ENCODE measurements around the gene BST1.

Gene BST1

GRCh38 chr4:15659768-15660570 lies 42.9 kb upstream of the BST1 start:
- Histone ChIP-seq H3K4me1 (ENCODE audit: control insufficient read depth, insufficient read depth, low read length) (peaks cover 9% of the 10 kb centered on the region), H3K9me3 (ENCODE audit: control insufficient read depth, insufficient read depth, low read length) (no peaks in the 10 kb centered on the region), H3K27ac (ENCODE audit: low read depth, low read length) (no peak overlapping the region), H3K27me3 (ENCODE audit: control insufficient read depth, insufficient read depth, low read length) (no peaks in the 10 kb centered on the region), H3K9ac (ENCODE audit: low read depth, low read length) (no peak overlapping the region), H3K4me3 (ENCODE audit: low read depth, low read length) (no peak overlapping the region), H3K36me3 (ENCODE audit: control insufficient read depth, insufficient read depth, low read length) (0 out of 2 replicates have a peak, but pooled peaks cover 3% of the 10 kb centered on the region)

GRCh38 chr4:15665753-15666365 lies 37.0 kb upstream of the BST1 start:
- H3K27me3 ChIP-seq (ENCODE audit: control insufficient read depth, insufficient read depth, low read length), result no peaks in the 10 kb centered on the region
- peaks cover 24% of the 10 kb centered on the region for H3K36me3 ChIP-seq (ENCODE audit: control insufficient read depth, insufficient read depth, low read length)
- H3K27ac ChIP-seq (ENCODE audit: low read depth, low read length), result no peak overlapping the region
- H3K4me3 ChIP-seq (ENCODE audit: low read depth, low read length), result no peak overlapping the region
- H3K9me3 ChIP-seq (ENCODE audit: control insufficient read depth, insufficient read depth, low read length), result no peaks in the 10 kb centered on the region
- no peaks in the 10 kb centered on the region for H3K4me1 ChIP-seq (ENCODE audit: control insufficient read depth, insufficient read depth, low read length)
- no peak overlapping the region for H3K9ac ChIP-seq (ENCODE audit: low read depth, low read length)

- no peak overlapping the region for H3K27ac ChIP-seq (ENCODE audit: low read depth, low read length)
- H3K36me3 ChIP-seq (ENCODE audit: control insufficient read depth, insufficient read depth, low read length), result peaks cover 28% of the 10 kb centered on the region
- H3K4me1 ChIP-seq (ENCODE audit: control insufficient read depth, insufficient read depth, low read length), result no peaks in the 10 kb centered on the region
- no peak overlapping the region for H3K4me3 ChIP-seq (ENCODE audit: low read depth, low read length)
- no peaks in the 10 kb centered on the region for H3K9me3 ChIP-seq (ENCODE audit: control insufficient read depth, insufficient read depth, low read length)
- H3K9ac ChIP-seq (ENCODE audit: low read depth, low read length), result no peak overlapping the region
- no peaks in the 10 kb centered on the region for H3K27me3 ChIP-seq (ENCODE audit: control insufficient read depth, insufficient read depth, low read length)
Observed at GRCh38 chr4:15667006-15667405, 35.9 kb upstream of the BST1 start.

GRCh38 chr4:15668566-15669435 lies 34.1 kb upstream of the BST1 start:
- no peaks in the 10 kb centered on the region for H3K9me3 ChIP-seq (ENCODE audit: control insufficient read depth, insufficient read depth, low read length)
- H3K27me3 ChIP-seq (ENCODE audit: control insufficient read depth, insufficient read depth, low read length), result no peaks in the 10 kb centered on the region
- peaks cover 36% of the 10 kb centered on the region for H3K36me3 ChIP-seq (ENCODE audit: control insufficient read depth, insufficient read depth, low read length)
- H3K27ac ChIP-seq (ENCODE audit: low read depth, low read length), result no peak overlapping the region
- H3K4me3 ChIP-seq (ENCODE audit: low read depth, low read length), result no peak overlapping the region
- H3K9ac ChIP-seq (ENCODE audit: low read depth, low read length), result no peak overlapping the region
- H3K4me1 ChIP-seq (ENCODE audit: control insufficient read depth, insufficient read depth, low read length), result no peaks in the 10 kb centered on the region

GRCh38 chr4:15670576-15670975 lies 32.3 kb upstream of the BST1 start:
- Histone ChIP-seq H3K9me3 (ENCODE audit: control insufficient read depth, insufficient read depth, low read length) (no peaks in the 10 kb centered on the region), H3K27ac (ENCODE audit: low read depth, low read length) (no peak overlapping the region), H3K9ac (ENCODE audit: low read depth, low read length) (no peak overlapping the region), H3K36me3 (ENCODE audit: control insufficient read depth, insufficient read depth, low read length) (peaks cover 36% of the 10 kb centered on the region), H3K4me1 (ENCODE audit: control insufficient read depth, insufficient read depth, low read length) (no peaks in the 10 kb centered on the region), H3K4me3 (ENCODE audit: low read depth, low read length) (no peak overlapping the region), H3K27me3 (ENCODE audit: control insufficient read depth, insufficient read depth, low read length) (no peaks in the 10 kb centered on the region)

GRCh38 chr4:15672101-15672500 lies 30.8 kb upstream of the BST1 start:
- no peak overlapping the region for H3K9ac ChIP-seq (ENCODE audit: low read depth, low read length)
- H3K27me3 ChIP-seq (ENCODE audit: control insufficient read depth, insufficient read depth, low read length), result no peaks in the 10 kb centered on the region
- H3K27ac ChIP-seq (ENCODE audit: low read depth, low read length), result no peak overlapping the region
- H3K36me3 ChIP-seq (ENCODE audit: control insufficient read depth, insufficient read depth, low read length), result peaks cover 25% of the 10 kb centered on the region
- no peak overlapping the region for H3K4me3 ChIP-seq (ENCODE audit: low read depth, low read length)
- no peaks in the 10 kb centered on the region for H3K9me3 ChIP-seq (ENCODE audit: control insufficient read depth, insufficient read depth, low read length)
- peaks cover 1% of the 10 kb centered on the region for H3K4me1 ChIP-seq (ENCODE audit: control insufficient read depth, insufficient read depth, low read length)

GRCh38 chr4:15673337-15673736 lies 29.5 kb upstream of the BST1 start:
- H3K4me1 ChIP-seq (ENCODE audit: control insufficient read depth, insufficient read depth, low read length), result peaks cover 12% of the 10 kb centered on the region

GRCh38 chr4:15674046-15674445 lies 28.8 kb upstream of the BST1 start:
- Histone ChIP-seq H3K27ac (ENCODE audit: low read depth, low read length) (no peak overlapping the region), H3K4me3 (ENCODE audit: low read depth, low read length) (no peak overlapping the region), H3K9ac (ENCODE audit: low read depth, low read length) (no peak overlapping the region), H3K36me3 (ENCODE audit: control insufficient read depth, insufficient read depth, low read length) (peaks cover 22% of the 10 kb centered on the region; the same call in 1 of the 2 replicates), H3K9me3 (ENCODE audit: control insufficient read depth, insufficient read depth, low read length) (no peaks in the 10 kb centered on the region), H3K4me1 (ENCODE audit: control insufficient read depth, insufficient read depth, low read length) (peaks cover 14% of the 10 kb centered on the region), H3K27me3 (ENCODE audit: control insufficient read depth, insufficient read depth, low read length) (no peaks in the 10 kb centered on the region)

More at GRCh38 chr4:15673337-15673736, 29.5 kb upstream of the BST1 start:
- Histone ChIP-seq H3K27ac (ENCODE audit: low read depth, low read length) (no peak overlapping the region), H3K36me3 (ENCODE audit: control insufficient read depth, insufficient read depth, low read length) (peaks cover 22% of the 10 kb centered on the region; the same call in 1 of the 2 replicates), H3K9ac (ENCODE audit: low read depth, low read length) (no peak overlapping the region), H3K9me3 (ENCODE audit: control insufficient read depth, insufficient read depth, low read length) (no peaks in the 10 kb centered on the region), H3K4me3 (ENCODE audit: low read depth, low read length) (no peak overlapping the region), H3K27me3 (ENCODE audit: control insufficient read depth, insufficient read depth, low read length) (no peaks in the 10 kb centered on the region)

GRCh38 chr4:15674926-15675325 lies 27.9 kb upstream of the BST1 start:
- Histone ChIP-seq H3K36me3 (ENCODE audit: control insufficient read depth, insufficient read depth, low read length) (peaks cover 26% of the 10 kb centered on the region; the same call in 1 of the 2 replicates), H3K4me1 (ENCODE audit: control insufficient read depth, insufficient read depth, low read length) (peaks cover 17% of the 10 kb centered on the region)

GRCh38 chr4:15675356-15675755 lies 27.5 kb upstream of the BST1 start:
- Histone ChIP-seq H3K36me3 (ENCODE audit: control insufficient read depth, insufficient read depth, low read length) (peaks cover 26% of the 10 kb centered on the region; the same call in 1 of the 2 replicates), H3K9me3 (ENCODE audit: control insufficient read depth, insufficient read depth, low read length) (no peaks in the 10 kb centered on the region), H3K4me1 (ENCODE audit: control insufficient read depth, insufficient read depth, low read length) (peaks cover 17% of the 10 kb centered on the region), H3K27me3 (ENCODE audit: control insufficient read depth, insufficient read depth, low read length) (no peaks in the 10 kb centered on the region), H3K9ac (ENCODE audit: low read depth, low read length) (no peak overlapping the region), H3K4me3 (ENCODE audit: low read depth, low read length) (no peak overlapping the region), H3K27ac (ENCODE audit: low read depth, low read length) (no peak overlapping the region)

More at GRCh38 chr4:15674926-15675325, 27.9 kb upstream of the BST1 start:
- H3K27ac ChIP-seq (ENCODE audit: low read depth, low read length), result no peak overlapping the region
- H3K27me3 ChIP-seq (ENCODE audit: control insufficient read depth, insufficient read depth, low read length), result no peaks in the 10 kb centered on the region
- no peaks in the 10 kb centered on the region for H3K9me3 ChIP-seq (ENCODE audit: control insufficient read depth, insufficient read depth, low read length)
- no peak overlapping the region for H3K9ac ChIP-seq (ENCODE audit: low read depth, low read length)
- no peak overlapping the region for H3K4me3 ChIP-seq (ENCODE audit: low read depth, low read length)

Measured in HUES48 (cell line).